Coronary artery (tissue), 2 donors: Measurements from ENCODE around the gene MCC.

Experiments used
- DNase-seq: peaks from one replicate; pipeline ENCODE4 v3.0.0-alpha.2; 2017; ENCODE audit warnings: low spot score
- H3K27ac ChIP-seq, 2 donors: fragments of 200-600 bp; sonication (generic); one replicate each; pipeline ENCODE4 v1.5.1; 2016 to 2019
- H3K4me3 ChIP-seq: fragments of 200-600 bp; sonication (generic); 2 replicates; pipeline ENCODE4 v1.5.1; 2016; ENCODE audit warnings: mild to moderate bottlenecking, moderate library complexity
- CTCF ChIP-seq: fragments of 200-600 bp; sonication (generic); IDR thresholded peaks from one replicate; pipeline ENCODE4 v1.5.1; 2019; ENCODE audit warnings: antibody characterized with exemption

The MCC gene

DNA sequence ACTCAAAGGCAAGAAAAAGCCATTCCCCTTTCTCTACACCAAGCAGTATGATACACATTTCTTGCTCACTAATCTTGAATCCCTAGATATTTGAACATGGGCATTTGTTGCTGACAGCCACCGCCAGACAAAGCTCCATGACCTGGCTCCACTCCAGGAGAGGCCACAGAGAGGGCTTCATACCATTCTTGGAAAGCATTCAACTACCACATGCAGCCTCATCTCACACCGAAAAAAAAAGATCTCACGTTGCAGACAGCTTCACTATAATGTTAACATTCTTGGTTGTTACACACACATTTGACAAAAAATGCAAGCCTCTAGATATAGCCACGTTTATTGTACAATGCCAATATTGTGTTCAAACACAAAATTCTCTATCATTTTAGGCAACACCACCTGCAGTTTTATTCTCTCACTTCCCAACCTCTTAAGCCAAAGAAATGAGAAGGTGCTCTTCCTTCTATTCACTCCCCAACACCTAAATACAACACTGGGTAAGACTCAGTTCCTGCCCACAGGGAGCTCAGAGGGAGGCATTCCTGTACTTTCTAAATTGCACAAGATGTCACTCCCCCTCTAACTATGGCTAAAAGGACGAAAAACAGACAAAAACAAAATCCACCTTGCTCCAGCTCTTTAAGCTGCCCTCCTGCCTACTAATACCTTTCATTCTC, 275.9 kb downstream of the MCC start:
- no peak for DNase-seq
- no peak overlapping the region for H3K27ac ChIP-seq
- no peak for TF ChIP-seq CTCF
- no peak overlapping the region for H3K4me3 ChIP-seq

- no peak for DNase-seq
- TF ChIP-seq CTCF, result no peak
- H3K27ac ChIP-seq, result no peak overlapping the region
- no peak overlapping the region for H3K4me3 ChIP-seq
Observed at GRCh38 chr5:113209498-113209897, 278.8 kb downstream of the MCC start.

GRCh38 chr5:113205807-113206206, 282.4 kb downstream of the MCC start:
- TF ChIP-seq CTCF, result no peak
- H3K27ac ChIP-seq, result no peak overlapping the region
- no peak for DNase-seq
- H3K4me3 ChIP-seq, result no peak overlapping the region

- Histone ChIP-seq H3K27ac (no peak overlapping the region), H3K4me3 (no peak overlapping the region)
- DNase-seq, result no peak
- TF ChIP-seq CTCF, result no peak
Observed at GRCh38 chr5:113205323-113205722, 282.9 kb downstream of the MCC start.

GRCh38 chr5:113204525-113205161, 283.6 kb downstream of the MCC start:
- DNase-seq, result no peak
- TF ChIP-seq CTCF, result no peak
- Histone ChIP-seq H3K4me3 (no peak overlapping the region), H3K27ac (no peak overlapping the region)

GRCh38 chr5:113203916-113204315, 284.3 kb downstream of the MCC start:
- no peak overlapping the region for H3K27ac ChIP-seq
- no peak for DNase-seq
- TF ChIP-seq CTCF, result no peak
- H3K4me3 ChIP-seq, result no peak overlapping the region
